GM12865 (cell line): ENCODE data around the gene SPRR2D.

Experiments
- DNase-seq: peaks from one replicate; pipeline ENCODE4 v3.0.0; 2010; ENCODE audit warnings: low read depth
- H3K4me3 ChIP-seq: 2 replicates; pipeline ENCODE4 v1.5.1; 2011; ENCODE audit warnings: mild to moderate bottlenecking, low read depth, low read length, control low read depth
- CTCF ChIP-seq: IDR thresholded peaks from 2 replicates; pipeline ENCODE4 v1.5.1; 2011; ENCODE audit warnings: low read length, control low read depth, low read depth, inconsistent platforms; ENCODE audit not compliant: insufficient read depth; ENCODE audit errors: missing control alignments

The SPRR2D gene

DNA sequence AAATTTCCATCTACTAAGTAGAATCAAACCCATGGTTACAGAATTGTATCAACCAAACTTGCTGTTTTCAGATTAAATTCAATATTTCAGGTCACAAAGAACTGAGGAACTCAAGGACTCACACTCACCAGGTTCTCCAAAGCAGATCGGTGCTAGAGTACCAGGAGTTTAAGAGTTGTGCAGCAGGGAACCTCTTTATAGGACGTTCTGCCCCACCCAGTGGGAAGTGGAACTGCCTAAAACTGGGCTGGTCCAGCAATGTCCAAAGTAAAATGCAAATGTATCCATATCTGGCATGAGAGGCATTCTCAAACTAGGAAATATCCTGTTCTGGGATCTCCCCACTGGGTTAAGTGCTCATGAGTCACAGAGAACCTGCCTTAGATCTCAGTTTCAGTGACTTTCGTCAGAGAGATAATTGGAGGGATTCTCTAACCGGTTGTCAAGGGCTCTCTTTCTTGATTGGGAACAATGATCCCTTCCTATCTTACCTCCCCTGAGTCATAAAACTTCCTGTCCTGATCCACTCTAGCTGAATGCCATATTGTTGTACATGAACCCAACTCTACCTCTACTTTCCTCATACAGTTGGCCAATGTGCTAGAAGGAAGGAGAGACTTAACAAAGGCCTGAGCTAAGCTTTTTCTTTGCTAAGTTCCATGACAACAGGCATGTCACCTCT, at the start of gene SPRR2D:
Gene SPRR2D (minus strand): TSS at position 171 of the 682 bp plus-strand sequence. CDS start 774 bp downstream, outside the sequence.
- TF ChIP-seq CTCF: no peak
- H3K4me3 ChIP-seq: no peak within 1 kb of the TSS
- DNase-seq: no peak

- no peak overlapping the region for H3K4me3 ChIP-seq
- no peak for DNase-seq
- TF ChIP-seq CTCF: no peak
Measured at GRCh38 chr1:153087652-153088051, 46.7 kb upstream of the SPRR2D start.

DNA sequence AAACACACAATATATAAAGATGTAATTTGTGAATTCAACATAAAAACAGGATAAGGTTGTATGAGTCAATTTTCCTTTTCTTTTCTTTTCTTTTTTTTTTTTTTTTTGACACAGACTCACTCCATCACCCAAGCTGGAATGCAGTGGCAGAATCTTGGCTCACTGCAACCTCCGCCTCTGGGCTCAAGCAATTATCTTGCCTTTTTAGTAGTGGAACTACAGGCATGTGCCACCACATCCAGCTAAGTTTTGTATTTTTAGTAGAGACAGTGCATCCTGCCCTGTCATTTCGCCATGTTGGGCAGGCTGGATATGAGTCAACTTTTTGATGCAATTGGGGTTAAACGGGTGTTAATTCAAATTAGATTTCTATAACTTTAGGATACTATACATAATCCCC, 40.8 kb upstream of the SPRR2D start:
- TF ChIP-seq CTCF: no peak
- DNase-seq: no peak
- no peak overlapping the region for H3K4me3 ChIP-seq

DNA sequence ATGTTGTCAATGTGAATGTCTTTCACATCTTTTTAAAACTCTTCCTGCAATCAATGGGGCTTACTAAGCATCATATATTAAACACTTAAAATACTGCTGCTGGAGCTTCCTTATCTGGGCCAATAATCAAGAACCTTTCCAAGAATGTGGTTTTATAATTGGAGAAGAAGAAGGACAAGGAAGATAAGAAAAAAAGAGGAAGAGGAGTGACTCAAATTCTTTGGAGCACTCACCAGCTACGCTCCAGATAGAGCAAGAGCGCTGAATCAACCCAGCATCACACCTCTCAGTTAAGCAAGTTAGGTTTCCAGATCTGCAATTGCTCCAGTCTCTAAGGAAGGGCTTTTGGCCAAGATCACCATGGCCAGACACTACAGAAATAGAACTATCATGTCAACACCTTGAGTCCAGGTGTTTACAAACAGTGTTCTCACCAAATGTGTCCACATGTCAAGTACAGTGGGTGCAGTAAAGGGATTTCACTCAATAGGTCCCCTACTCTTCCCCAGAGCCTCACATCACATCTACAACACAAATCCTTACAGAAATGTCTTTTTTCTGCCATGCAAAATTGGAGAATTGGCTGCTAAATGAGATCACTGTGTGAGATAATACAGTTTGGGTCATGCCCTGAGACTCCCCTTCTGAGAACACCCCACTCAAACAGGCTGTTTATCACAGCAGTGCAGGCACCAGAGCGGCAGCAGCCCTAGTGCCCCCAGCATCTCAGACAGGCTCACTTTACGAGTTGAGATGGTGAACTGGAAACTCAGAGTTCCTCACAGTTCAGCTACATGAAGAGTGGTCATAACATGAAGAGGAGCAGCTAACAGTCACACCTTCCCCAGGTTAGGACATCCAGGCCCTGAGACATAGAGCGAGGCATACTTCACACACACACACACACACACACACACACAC, 32.1 kb upstream of the SPRR2D start:
- TF ChIP-seq CTCF: no peak
- no peak overlapping the region for H3K4me3 ChIP-seq

DNA sequence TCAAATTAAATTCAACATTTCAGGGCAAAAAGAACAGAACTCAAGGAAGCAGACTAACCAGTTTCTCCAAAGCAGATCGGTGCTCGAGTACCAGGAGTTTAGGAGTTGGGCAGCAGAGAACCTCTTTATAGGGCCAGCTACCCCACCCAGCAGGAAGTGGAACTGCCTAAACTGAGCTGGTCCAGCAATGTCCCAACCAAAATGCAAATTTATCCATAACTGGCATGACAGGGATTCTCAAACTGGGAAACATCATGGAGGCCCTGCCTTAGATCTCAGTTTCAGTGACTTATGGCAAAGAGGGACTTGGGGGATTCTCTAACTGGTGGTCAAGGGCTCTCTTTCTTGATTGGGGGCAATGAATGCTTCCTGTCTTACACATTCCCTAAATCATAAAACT, 30.6 kb upstream of the SPRR2D start, which contains the start of gene SPRR2B:
Gene SPRR2B (minus strand): TSS at position 101 of the 400 bp plus-strand sequence. CDS start 772 bp downstream, outside the sequence.
- H3K4me3 ChIP-seq: no peak within 1 kb of the TSS
- no peak for DNase-seq
- TF ChIP-seq CTCF: no peak

More for the DNA sequence above, 32.1 kb upstream of the SPRR2D start:
- no peak for DNase-seq

DNA sequence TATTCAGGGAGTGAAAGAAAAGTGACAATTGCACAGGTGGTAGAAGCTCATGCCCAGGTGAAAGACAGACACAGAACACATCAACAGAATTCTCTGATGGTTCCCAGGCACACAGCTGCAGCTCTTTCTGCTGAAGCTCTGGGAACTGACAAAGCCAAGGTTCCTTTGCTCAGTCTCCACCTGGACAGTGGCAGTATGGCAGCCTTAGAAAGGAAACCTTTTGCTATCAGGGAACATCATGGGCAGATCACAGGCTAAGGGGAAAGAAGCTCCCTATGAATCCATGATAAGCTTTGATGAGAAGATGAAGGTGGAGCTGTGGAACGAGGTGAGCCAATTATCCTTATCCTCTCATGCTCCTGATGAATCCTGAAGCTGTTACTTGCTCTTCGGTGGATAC, 29.3 kb upstream of the SPRR2D start:
- H3K4me3 ChIP-seq: no peak overlapping the region
- TF ChIP-seq CTCF: no peak
- no peak for DNase-seq
